ENCODE measurements around the gene CHPT1. TPM values are rescaled to one million over a fixed set of nuclear protein-coding genes. Genes with fewer than 3 reads are reported as not detected.
"Not testable (repeated sequence)": the region's sequence is repeated elsewhere in the genome, so short reads cannot be mapped to it uniquely, and the experiment has no call there.

CHPT1 gene
- total RNA-seq, 2 donors from 2014 or later, result 62.0 to 74.2 TPM

DNA sequence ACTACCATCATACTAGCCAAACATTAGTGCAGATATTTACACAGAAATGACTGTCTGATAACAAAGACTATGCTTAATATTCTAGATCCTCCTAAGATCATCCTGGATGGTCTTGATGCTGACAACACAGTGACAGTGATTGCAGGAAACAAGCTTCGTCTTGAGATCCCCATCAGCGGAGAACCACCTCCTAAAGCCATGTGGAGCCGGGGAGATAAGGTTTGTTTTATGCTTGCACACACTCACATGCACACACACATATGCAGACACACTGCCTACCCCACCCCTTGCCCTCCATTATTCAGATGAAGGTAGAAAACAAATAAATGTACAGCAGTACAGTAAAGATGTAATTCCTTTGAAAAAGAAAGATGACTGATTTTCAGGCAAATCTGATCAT lies 44.4 kb upstream of the CHPT1 start:
- H3K4me3 ChIP-seq, result no peak overlapping the region
- no peaks in the 10 kb centered on the region for H3K4me1 ChIP-seq
- TF ChIP-seq, protein P1, sequence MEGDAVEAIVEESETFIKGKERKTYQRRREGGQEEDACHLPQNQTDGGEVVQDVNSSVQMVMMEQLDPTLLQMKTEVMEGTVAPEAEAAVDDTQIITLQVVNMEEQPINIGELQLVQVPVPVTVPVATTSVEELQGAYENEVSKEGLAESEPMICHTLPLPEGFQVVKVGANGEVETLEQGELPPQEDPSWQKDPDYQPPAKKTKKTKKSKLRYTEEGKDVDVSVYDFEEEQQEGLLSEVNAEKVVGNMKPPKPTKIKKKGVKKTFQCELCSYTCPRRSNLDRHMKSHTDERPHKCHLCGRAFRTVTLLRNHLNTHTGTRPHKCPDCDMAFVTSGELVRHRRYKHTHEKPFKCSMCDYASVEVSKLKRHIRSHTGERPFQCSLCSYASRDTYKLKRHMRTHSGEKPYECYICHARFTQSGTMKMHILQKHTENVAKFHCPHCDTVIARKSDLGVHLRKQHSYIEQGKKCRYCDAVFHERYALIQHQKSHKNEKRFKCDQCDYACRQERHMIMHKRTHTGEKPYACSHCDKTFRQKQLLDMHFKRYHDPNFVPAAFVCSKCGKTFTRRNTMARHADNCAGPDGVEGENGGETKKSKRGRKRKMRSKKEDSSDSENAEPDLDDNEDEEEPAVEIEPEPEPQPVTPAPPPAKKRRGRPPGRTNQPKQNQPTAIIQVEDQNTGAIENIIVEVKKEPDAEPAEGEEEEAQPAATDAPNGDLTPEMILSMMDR (IDR thresholded peaks at IDR 0.05), result no peak
- TF ChIP-seq POLR2A (IDR thresholded peaks at IDR 0.05), result no peak
- 75 to 78% methylated on average over 3 of the region's 3 CpGs for WGBS, 2 donors
- intact Hi-C loops (cut with DNase I), result no loop called here
- DNase-seq (no peak), ATAC-seq (no peak)
- H3K27me3 ChIP-seq, result no peaks in the 10 kb centered on the region
- no peaks in the 10 kb centered on the region for H3K9me3 ChIP-seq
- H3K36me3 ChIP-seq (replicated peaks in 1 of 2; ENCODE audit: insufficient read depth in 1 of 2, low read depth in 2 of 2), result no peaks in the 10 kb centered on the region
- no peak overlapping the region for H3K27ac ChIP-seq

DNA sequence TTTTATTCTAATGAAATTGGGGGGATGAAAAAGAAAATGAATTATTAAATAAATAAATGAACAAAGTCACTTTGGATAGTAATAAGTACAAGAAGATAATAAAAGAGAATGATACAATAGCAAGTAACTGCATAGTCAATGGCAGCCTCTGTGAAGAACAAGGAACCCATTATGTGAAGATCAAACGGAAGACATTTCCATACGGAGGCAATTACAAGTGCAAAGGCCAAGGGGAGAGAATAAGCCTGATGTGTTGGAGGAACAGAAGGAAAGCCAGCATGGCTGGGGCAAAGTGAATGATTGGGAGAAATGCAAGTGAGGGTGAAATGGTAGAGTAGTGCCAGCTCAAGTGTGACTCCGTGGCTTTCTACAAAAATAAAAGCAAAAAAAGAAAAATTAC lies 43.9 kb upstream of the CHPT1 start:
- DNase-seq, result no peak
- intact Hi-C loops (cut with DNase I), result no loop called here
- ATAC-seq, result no peak

DNA sequence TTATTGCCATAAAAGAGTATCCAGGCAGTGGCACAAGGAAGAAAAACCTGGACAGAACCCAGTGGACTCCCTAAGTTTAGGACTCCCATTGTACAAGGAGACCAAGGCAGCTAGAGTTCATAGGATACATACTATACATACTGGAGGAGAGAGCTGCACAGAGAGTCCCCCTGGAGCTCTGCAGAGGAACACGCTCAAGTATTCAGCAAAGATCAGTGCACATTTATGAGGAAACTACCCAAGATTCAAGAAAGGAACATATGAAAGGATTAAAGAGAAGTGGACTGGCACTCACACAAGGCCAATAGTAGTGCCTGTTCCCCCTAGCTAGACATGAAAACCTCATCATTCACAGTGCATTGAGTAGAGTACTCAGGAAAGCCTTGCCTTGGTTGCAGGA lies 43.0 kb upstream of the CHPT1 start:
- TF ChIP-seq, protein P1 (IDR thresholded peaks at IDR 0.05), result no peak
- TF ChIP-seq POLR2A (IDR thresholded peaks at IDR 0.05), result no peak
- no peak overlapping the region for H3K27ac ChIP-seq
- 96 to 100% methylated on average over 1 of the region's 1 CpG for WGBS, 2 donors

More for the DNA sequence above, 43.9 kb upstream of the CHPT1 start:
- Histone ChIP-seq H3K27ac (no peak overlapping the region), H3K4me3 (no peak overlapping the region), H3K9me3 (no peaks in the 10 kb centered on the region), H3K4me1 (no peaks in the 10 kb centered on the region), H3K36me3 (replicated peaks in 1 of 2; ENCODE audit: insufficient read depth in 1 of 2, low read depth in 2 of 2) (no peaks in the 10 kb centered on the region), H3K27me3 (no peaks in the 10 kb centered on the region)
- TF ChIP-seq POLR2A (IDR thresholded peaks at IDR 0.05), result no peak
- TF ChIP-seq, protein P1 (IDR thresholded peaks at IDR 0.05), result no peak
- WGBS, 2 donors, result 44 to 64% methylated on average over 3 of the region's 3 CpGs

DNA sequence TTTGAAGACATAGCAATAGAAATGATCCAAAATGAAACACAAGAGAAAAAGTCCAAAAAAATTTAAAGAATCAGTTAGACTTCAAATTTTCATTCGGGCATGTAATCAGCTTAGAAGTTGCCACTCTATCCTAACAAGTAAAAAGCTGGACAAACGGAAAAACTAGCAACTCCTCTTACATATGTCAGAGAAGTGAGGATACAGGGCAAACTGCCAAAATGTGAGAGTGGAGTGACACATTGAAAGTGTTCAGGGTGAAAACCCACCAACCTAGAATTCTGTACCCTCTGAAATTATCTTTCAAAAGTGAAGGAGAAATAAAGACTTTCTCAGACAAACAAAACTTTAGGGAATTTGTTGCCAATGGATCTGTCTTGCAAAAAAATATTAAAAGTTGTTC lies 42.0 kb upstream of the CHPT1 start:
- no peaks in the 10 kb centered on the region for H3K27me3 ChIP-seq
- H3K9me3 ChIP-seq, result no peaks in the 10 kb centered on the region
- no peaks in the 10 kb centered on the region for H3K36me3 ChIP-seq (replicated peaks in 1 of 2; ENCODE audit: insufficient read depth in 1 of 2, low read depth in 2 of 2)
- no peak overlapping the region for H3K27ac ChIP-seq
- H3K4me1 ChIP-seq, result no peaks in the 10 kb centered on the region
- TF ChIP-seq, protein P1 (IDR thresholded peaks at IDR 0.05), result no peak
- no peak for TF ChIP-seq POLR2A (IDR thresholded peaks at IDR 0.05)
- no peak for ATAC-seq
- WGBS, 2 donors, result 40 to 43% methylated on average over 2 of the region's 2 CpGs
- no peak for DNase-seq
- intact Hi-C loops (cut with DNase I), result no loop called here
- no peak overlapping the region for H3K4me3 ChIP-seq

More for the DNA sequence above, 43.0 kb upstream of the CHPT1 start:
- intact Hi-C loops (cut with DNase I), result no loop called here
- DNase-seq (no peak), ATAC-seq (no peak)
- no peaks in the 10 kb centered on the region for H3K9me3 ChIP-seq
- H3K36me3 ChIP-seq (replicated peaks in 1 of 2; ENCODE audit: insufficient read depth in 1 of 2, low read depth in 2 of 2), result no peaks in the 10 kb centered on the region
- no peaks in the 10 kb centered on the region for H3K4me1 ChIP-seq
- H3K4me3 ChIP-seq, result no peak overlapping the region
- H3K27me3 ChIP-seq, result no peaks in the 10 kb centered on the region

DNA sequence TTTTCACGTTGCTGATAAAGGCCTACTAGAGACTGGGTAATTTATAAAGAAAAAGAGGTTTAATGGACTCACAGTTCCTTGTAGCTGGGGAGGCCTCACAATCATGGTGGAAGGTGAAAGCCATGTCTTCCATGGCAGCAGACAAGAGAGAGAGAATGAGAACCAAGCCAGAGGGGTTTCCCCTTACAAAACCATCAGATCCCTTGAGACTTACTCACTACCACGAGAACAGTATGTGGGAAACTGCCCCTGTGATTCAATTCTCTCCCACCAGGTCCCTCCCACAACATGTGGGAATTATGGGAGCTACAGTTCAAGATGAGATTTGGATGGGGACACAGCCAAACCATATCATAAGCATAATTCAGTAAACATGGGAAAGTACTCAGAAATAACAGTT lies 36.8 kb upstream of the CHPT1 start:
- 87 to 89% methylated on average over 2 of the region's 2 CpGs for WGBS, 2 donors
- H3K4me3 ChIP-seq; H3K9me3 ChIP-seq; intact Hi-C loops (cut with DNase I); H3K27ac ChIP-seq; H3K36me3 ChIP-seq (replicated peaks in 1 of 2; ENCODE audit: insufficient read depth in 1 of 2, low read depth in 2 of 2); DNase-seq; H3K27me3 ChIP-seq; H3K4me1 ChIP-seq; ATAC-seq: not testable (repeated sequence)
